SK-N-SH (cell line): Measurements from ENCODE around the gene PRKAR1A. TPM values are rescaled to one million over a fixed set of nuclear protein-coding genes. Genes with fewer than 3 reads are reported as not detected.

ENCODE experiments used
- CTCF ChIA-PET: fragments of 300-600, 350-600 bp; formaldehyde crosslinking; extraction: SDS; loops from one replicate; lab custom pipeline; 2021; lab: Yijun Ruan, JAX
- POLR2A ChIA-PET: fragments of 350-600 bp; sonication (Branson Sonifier 250); formaldehyde crosslinking; extraction: SDS; loops from one replicate; lab custom pipeline; 2020; ENCODE audit warnings: antibody characterized with exemption, inconsistent platforms; lab: Yijun Ruan, JAX
- DNase-seq: peaks from one replicate; pipeline ENCODE4 v3.0.0; 2012
- H2AFZ ChIP-seq: fragments of 200-600 bp; sonication (generic); 2 replicates; pipeline ENCODE4 v1.8.1; 2016; ENCODE audit warnings: antibody characterized with exemption, mild to moderate bottlenecking, low read depth
- H3F3A ChIP-seq: fragments of 200-600 bp; sonication (generic); replicated peaks from 2 replicates; pipeline ENCODE3; 2016; ENCODE audit warnings: antibody characterized with exemption, mild to moderate bottlenecking; ENCODE audit not compliant: insufficient read depth
- H3K27ac ChIP-seq, 2 experiments: fragments of 200-500 bp in 1 of 2; fragments of 200-600 bp in 1 of 2; sonication (Bioruptor generic) in 1 of 2; sonication (generic), shearing (Covaris generic) in 1 of 2; 2 replicates each; pipeline versions ENCODE4 v1.5.1 to v1.6.1; 2014 to 2016; ENCODE audit warnings: low read depth in 2 of 2, inconsistent platforms in 1 of 2, low read length in 1 of 2, mild to moderate bottlenecking in 1 of 2, mixed read lengths in 1 of 2
- H3K27me3 ChIP-seq: fragments of 200-600 bp; sonication (generic), shearing (Covaris generic); 2 replicates; pipeline ENCODE4 v1.6.1; 2016; ENCODE audit warnings: mixed run types; ENCODE audit not compliant: insufficient read depth
- H3K36me3 ChIP-seq, 2 experiments: fragments of 200-500 bp in 1 of 2; fragments of 200-600 bp in 1 of 2; sonication (Bioruptor generic) in 1 of 2; sonication (generic) in 1 of 2; replicated peaks in 1 of 2; 2 replicates each; pipeline versions ENCODE3 to v1.5.1; 2014 to 2016; ENCODE audit warnings: low read length in 1 of 2, mild to moderate bottlenecking in 1 of 2; ENCODE audit not compliant: insufficient read depth in 2 of 2, control insufficient read depth in 1 of 2
- H3K4me1 ChIP-seq, 2 experiments: fragments of 200-500 bp in 1 of 2; fragments of 200-600 bp in 1 of 2; sonication (Bioruptor generic) in 1 of 2; sonication (generic), shearing (Covaris generic) in 1 of 2; 2 replicates each; pipeline versions ENCODE4 v1.5.1 to v1.6.1; 2014 to 2016; ENCODE audit warnings: low read depth in 1 of 2, low read length in 1 of 2, mixed run types in 1 of 2; ENCODE audit not compliant: insufficient read depth in 2 of 2, control insufficient read depth in 1 of 2
- H3K4me2 ChIP-seq: fragments of 200-600 bp; sonication (generic), shearing (Covaris generic); 2 replicates; pipeline ENCODE4 v1.6.1; 2017; ENCODE audit warnings: mixed run types
- H3K4me3 ChIP-seq, 2 experiments: fragments of 200-500 bp in 1 of 2; fragments of 200-600 bp in 1 of 2; sonication (Bioruptor generic) in 1 of 2; sonication (generic), shearing (Covaris generic) in 1 of 2; 2 replicates each; pipeline versions ENCODE4 v1.5.1 to v1.8.1; 2014 to 2016; ENCODE audit warnings: low read depth in 2 of 2, inconsistent platforms in 1 of 2, low read length in 1 of 2, mild to moderate bottlenecking in 1 of 2, mixed read lengths in 1 of 2, moderate library complexity in 1 of 2
- H3K79me2 ChIP-seq: fragments of 200-600 bp; sonication (generic); 2 replicates; pipeline ENCODE4 v1.8.1; 2017; ENCODE audit warnings: mild to moderate bottlenecking; ENCODE audit not compliant: insufficient read depth
- H3K9ac ChIP-seq: fragments of 200-600 bp; sonication (generic); 2 replicates; pipeline ENCODE4 v1.6.1; 2017; ENCODE audit warnings: mixed run types
- H3K9me2 ChIP-seq: fragments of 200-600 bp; sonication (generic); 2 replicates; pipeline ENCODE4 v1.6.1; 2017; ENCODE audit warnings: mixed run types
- H3K9me3 ChIP-seq: fragments of 200-600 bp; sonication (generic); 2 replicates; pipeline ENCODE4 v1.6.1; 2017; ENCODE audit warnings: mixed run types, mild to moderate bottlenecking, moderate library complexity
- H4K20me1 ChIP-seq: fragments of 200-600 bp; sonication (generic); 2 replicates; pipeline ENCODE4 v1.6.1; 2017; ENCODE audit warnings: mild to moderate bottlenecking, mixed run types; ENCODE audit not compliant: insufficient read depth
- CHD2 ChIP-seq: fragments of 150-350 bp; IDR thresholded peaks from 2 replicates; pipeline ENCODE4 v1.6.1; 2018; ENCODE audit warnings: low read length; ENCODE audit not compliant: partially characterized antibody
- ELF1 ChIP-seq: IDR thresholded peaks from 2 replicates; pipeline ENCODE4 v1.4.0; 2012
- EP300 ChIP-seq, 2 experiments: IDR thresholded peaks; 2 replicates each; pipeline versions ENCODE4 v1.4.0 to v1.6.1; 2012; ENCODE audit warnings: borderline replicate concordance in 1 of 2, low read depth in 1 of 2, low read length in 1 of 2
- FOSL2 ChIP-seq: IDR thresholded peaks from 2 replicates; pipeline ENCODE4 v1.4.0; 2012; ENCODE audit warnings: low read depth, mild to moderate bottlenecking, moderate library complexity, borderline replicate concordance
- FOXM1 ChIP-seq: IDR thresholded peaks from 2 replicates; pipeline ENCODE4 v1.4.0; 2012; ENCODE audit warnings: low read depth, mild to moderate bottlenecking
- GATA2 ChIP-seq: sonication (generic); formaldehyde crosslinking; IDR thresholded peaks from 2 replicates; pipeline ENCODE4 v1.5.0; 2020; ENCODE audit warnings: mild to moderate bottlenecking, missing genetic modification reagents
- IRF3 ChIP-seq: fragments of 150-350 bp; IDR thresholded peaks from 2 replicates; pipeline ENCODE4 v1.6.1; 2016; ENCODE audit warnings: mild to moderate bottlenecking, low read depth, low read length
- JUND ChIP-seq: IDR thresholded peaks from 2 replicates; pipeline ENCODE4 v1.4.0; 2012
- MXI1 ChIP-seq: IDR thresholded peaks from 2 replicates; pipeline ENCODE4 v1.6.1; 2012; ENCODE audit warnings: mild to moderate bottlenecking, low read depth, low read length, improper control_type of control experiment
- NFIC ChIP-seq: IDR thresholded peaks from 2 replicates; pipeline ENCODE4 v1.4.0; 2012; ENCODE audit warnings: borderline replicate concordance
- RAD21 ChIP-seq: IDR thresholded peaks from 2 replicates; pipeline ENCODE4 v1.6.1; 2012; ENCODE audit warnings: mild to moderate bottlenecking, low read length
- REST ChIP-seq: IDR thresholded peaks from 2 replicates; pipeline ENCODE4 v1.6.1; 2012; ENCODE audit warnings: mild to moderate bottlenecking, low read depth, low read length, moderate library complexity
- SIN3A ChIP-seq: IDR thresholded peaks from 2 replicates; pipeline ENCODE4 v1.6.1; 2012; ENCODE audit warnings: low read depth, mild to moderate bottlenecking, low read length, moderate library complexity, borderline replicate concordance
- TCF12 ChIP-seq: IDR thresholded peaks from 2 replicates; pipeline ENCODE4 v1.4.0; 2012
- USF2 ChIP-seq: fragments of 150-350 bp; IDR thresholded peaks from 2 replicates; pipeline ENCODE4 v1.6.1; 2017; ENCODE audit warnings: antibody characterized with exemption, low read length, low read depth, borderline replicate concordance
- WGBS: methylation state at CpG from one replicate; pipeline ENCODE4 v1.1.6; 2017; ENCODE audit warnings: low lambda C conversion rate; 5-methylcytosine and 5-hydroxymethylcytosine counted together
- polyA plus RNA-seq, 3 experiments: library from polyadenylated mRNA; depleted of rRNA; stranded (reverse); fragments of >200 nt; gene quantifications; 2 replicates each; pipeline ENCODE4 v1.2.3, GENCODE V29; 2012
- TF ChIP-seq, protein P1 (sequence below): IDR thresholded peaks from 2 replicates; pipeline ENCODE4 v1.4.0; 2012; ENCODE audit warnings: low read depth, borderline replicate concordance

Gene PRKAR1A
- polyA plus RNA-seq, 1 of the 3 experiments (the other 2 are of a cell fraction), result 195 TPM

- no peak overlapping the region for H3K4me3 ChIP-seq
- WGBS, result 8% methylated on average over 3 of the region's 3 CpGs
- no peak overlapping the region for H3K9ac ChIP-seq
- no peaks in the 10 kb centered on the region for H3K9me3 ChIP-seq
- no peak overlapping the region for H2AFZ ChIP-seq
- POLR2A ChIA-PET, result no interaction called here
- H3F3A ChIP-seq, result no peaks in the 10 kb centered on the region
- no peaks in the 10 kb centered on the region for H3K9me2 ChIP-seq
- no peak overlapping the region for H3K27ac ChIP-seq
- no peaks in the 10 kb centered on the region for H3K79me2 ChIP-seq
- H3K27me3 ChIP-seq, result no peaks in the 10 kb centered on the region
- H3K36me3 ChIP-seq, result no peaks in the 10 kb centered on the region
- no peak for DNase-seq
- H3K4me1 ChIP-seq, result no peaks in the 10 kb centered on the region
- H4K20me1 ChIP-seq, result no peaks in the 10 kb centered on the region
- CTCF ChIA-PET, result interaction anchor here (1.3 to 1.6 kb wide), 2 partner anchors 10 to 13 kb away, joined by 3 read pairs; no protein-coding TSS in a partner anchor
- no peak overlapping the region for H3K4me2 ChIP-seq
- TF ChIP-seq FOXM1, result no peak
- no peak for TF ChIP-seq CHD2
- no peak for TF ChIP-seq MXI1
- no peak for TF ChIP-seq EP300 (IDR thresholded peaks at IDR 0.05; ENCODE audit: borderline replicate concordance in 1 of 2, low read depth in 1 of 2, low read length in 1 of 2)
- no peak for TF ChIP-seq FOSL2
- TF ChIP-seq, protein P1, sequence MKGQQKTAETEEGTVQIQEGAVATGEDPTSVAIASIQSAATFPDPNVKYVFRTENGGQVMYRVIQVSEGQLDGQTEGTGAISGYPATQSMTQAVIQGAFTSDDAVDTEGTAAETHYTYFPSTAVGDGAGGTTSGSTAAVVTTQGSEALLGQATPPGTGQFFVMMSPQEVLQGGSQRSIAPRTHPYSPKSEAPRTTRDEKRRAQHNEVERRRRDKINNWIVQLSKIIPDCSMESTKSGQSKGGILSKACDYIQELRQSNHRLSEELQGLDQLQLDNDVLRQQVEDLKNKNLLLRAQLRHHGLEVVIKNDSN, result no peak
- TF ChIP-seq JUND, result no peak
- TF ChIP-seq NFIC, result no peak
- TF ChIP-seq ELF1, result no peak
- TF ChIP-seq GATA2 (CRISPR knock-in tag), result no peak
- TF ChIP-seq USF2, result no peak
- no peak for TF ChIP-seq SIN3A
- TF ChIP-seq IRF3, result no peak
- no peak for TF ChIP-seq RAD21
- TF ChIP-seq REST, result no peak
- no peak for TF ChIP-seq TCF12
These were observed 54.8 kb downstream of the PRKAR1A start for GRCh38 chr17:68567035-68567434.
